ENCODE results near the gene MMP25. TPM values are rescaled to one million over a fixed set of nuclear protein-coding genes. Genes with fewer than 3 reads are reported as not detected.

The MMP25 gene
- total RNA-seq, 4 donors from 2014 or later: 1.2 to 38.8 (median 2.2) TPM

DNA sequence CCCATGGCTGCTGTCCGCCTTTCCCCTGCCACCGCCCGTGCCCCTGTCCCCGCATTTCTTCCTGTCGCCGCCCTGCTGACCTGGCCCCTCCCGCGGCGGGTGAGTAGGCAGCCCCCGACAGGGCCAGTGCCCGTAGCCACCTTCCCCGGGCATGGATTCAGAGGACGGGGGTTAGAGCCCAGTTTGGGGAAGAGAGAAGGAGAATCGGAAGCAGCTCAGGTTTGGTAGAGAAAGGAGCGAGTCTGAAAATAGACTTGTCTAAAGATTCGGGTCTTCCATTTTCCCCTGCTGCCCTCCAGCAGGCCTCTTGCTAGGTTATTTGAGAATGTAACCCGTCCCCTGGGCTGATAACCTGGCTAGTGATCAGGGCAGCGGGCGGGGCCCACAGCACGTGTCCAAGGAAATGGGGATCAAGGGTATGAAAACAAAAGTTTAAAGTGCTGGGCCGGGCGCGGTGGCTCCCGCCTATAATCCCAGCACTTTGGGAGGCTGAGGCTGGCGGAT lies 41.5 kb upstream of the MMP25 start:
- ATAC-seq (ENCODE audit: low FRiP score) (no peak), DNase-seq (ENCODE audit: low spot score) (no peak)
- TF ChIP-seq, protein P1, sequence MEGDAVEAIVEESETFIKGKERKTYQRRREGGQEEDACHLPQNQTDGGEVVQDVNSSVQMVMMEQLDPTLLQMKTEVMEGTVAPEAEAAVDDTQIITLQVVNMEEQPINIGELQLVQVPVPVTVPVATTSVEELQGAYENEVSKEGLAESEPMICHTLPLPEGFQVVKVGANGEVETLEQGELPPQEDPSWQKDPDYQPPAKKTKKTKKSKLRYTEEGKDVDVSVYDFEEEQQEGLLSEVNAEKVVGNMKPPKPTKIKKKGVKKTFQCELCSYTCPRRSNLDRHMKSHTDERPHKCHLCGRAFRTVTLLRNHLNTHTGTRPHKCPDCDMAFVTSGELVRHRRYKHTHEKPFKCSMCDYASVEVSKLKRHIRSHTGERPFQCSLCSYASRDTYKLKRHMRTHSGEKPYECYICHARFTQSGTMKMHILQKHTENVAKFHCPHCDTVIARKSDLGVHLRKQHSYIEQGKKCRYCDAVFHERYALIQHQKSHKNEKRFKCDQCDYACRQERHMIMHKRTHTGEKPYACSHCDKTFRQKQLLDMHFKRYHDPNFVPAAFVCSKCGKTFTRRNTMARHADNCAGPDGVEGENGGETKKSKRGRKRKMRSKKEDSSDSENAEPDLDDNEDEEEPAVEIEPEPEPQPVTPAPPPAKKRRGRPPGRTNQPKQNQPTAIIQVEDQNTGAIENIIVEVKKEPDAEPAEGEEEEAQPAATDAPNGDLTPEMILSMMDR (IDR thresholded peaks at IDR 0.05): no peak

DNA sequence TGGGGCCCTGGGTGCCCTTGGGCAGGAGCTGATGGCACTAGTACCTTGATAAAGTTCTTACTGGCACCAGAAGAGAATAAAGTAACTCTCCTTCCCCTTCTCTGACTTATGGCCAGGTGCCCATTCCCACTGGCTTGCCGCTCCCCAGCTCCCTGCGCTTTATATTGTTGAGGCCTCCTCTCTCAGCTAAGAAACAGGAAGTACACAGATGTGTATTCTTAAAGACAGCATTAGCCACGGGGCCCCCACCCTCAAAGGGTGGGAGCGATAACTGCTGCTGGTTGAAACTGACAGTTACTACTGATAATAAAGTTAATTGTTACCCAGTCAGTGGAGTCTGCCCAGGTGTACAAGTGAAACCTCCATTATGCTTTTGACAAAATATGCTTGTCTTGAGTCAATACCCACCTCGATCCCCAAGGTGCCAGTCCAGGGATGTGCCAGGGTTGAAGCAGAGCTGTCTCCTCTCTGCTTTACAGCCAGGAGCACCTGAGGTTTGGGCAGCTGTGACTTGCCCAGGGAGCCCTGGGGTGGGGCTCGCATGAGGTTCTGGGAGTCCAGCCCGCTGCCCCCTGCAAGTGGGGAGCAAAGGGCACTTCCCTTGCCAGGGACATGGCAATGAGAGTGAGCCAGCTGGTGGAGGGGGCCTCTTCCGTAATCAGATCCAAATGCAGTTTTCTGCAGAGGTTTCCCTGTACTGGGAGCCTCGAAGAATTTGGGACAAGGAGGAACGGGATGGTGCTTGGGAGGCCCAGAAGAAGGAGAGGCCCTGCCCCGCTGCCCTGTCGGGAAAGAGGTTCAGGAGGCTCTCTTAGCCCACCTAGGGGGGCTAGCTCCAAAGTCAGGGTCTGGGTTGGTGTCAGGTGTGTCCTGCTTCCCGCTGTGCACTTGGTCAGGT lies 39.1 kb upstream of the MMP25 start:
- DNase-seq (ENCODE audit: low spot score): no peak
- ATAC-seq (ENCODE audit: low FRiP score): no peak
- TF ChIP-seq, protein P1 (IDR thresholded peaks at IDR 0.05): no peak

DNA sequence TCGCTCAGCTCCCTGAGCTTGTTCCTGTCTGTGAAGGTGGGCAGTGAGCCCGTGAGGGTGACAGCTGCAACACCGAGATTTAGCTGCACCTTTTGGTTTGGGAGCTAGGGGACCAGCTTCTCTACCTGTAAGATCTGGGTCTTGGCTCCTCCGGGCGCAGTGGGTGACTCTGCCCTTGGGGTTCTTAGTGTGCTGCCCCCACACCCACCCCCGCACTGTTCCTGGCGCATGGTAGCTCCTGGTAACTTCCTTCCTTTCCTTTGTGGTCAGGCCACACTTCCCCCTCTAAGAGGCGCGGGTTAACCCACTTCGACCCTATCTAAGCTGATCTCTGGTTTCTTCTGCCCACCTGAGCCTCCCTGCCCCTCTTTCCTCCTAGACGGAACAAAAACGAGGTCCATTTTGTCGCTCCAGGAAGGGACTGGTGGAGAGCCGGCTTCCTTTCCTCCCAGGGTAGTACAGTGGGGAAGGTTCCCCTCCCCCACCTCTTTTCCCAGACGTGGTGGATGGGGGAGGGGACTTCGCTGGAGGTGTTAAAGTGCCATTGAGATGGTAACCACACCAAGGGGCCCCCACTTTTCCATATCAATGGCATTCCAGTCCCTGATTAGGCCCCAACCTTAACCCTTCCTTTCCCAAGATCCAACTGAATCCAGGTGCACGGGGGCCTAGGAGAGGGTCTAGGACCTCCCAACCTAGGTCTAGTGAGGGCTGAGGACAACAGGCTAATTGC lies 38.2 kb upstream of the MMP25 start:
- ATAC-seq (ENCODE audit: low FRiP score) (no peak), DNase-seq (ENCODE audit: low spot score) (no peak)
- TF ChIP-seq, protein P1 (IDR thresholded peaks at IDR 0.05): no peak

DNA sequence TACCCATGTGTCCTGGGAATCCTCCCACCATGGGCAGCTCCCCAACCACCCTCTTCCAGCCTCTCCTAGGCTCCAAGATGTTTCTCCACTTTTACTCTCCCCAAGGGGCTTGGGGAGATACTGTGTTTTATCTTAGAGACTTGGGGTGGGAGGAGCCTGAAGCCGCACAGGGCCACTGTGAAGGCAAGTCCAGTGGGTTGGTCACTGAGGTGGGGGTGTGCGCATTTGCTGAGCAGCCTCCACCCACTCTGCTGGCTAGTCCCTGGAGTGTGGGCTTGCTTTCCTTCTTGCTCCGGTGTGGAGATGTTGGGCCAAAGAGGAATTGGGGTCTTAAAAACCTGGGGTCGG lies 37.7 kb upstream of the MMP25 start:
- no peak for DNase-seq (ENCODE audit: low spot score)
- no peak for ATAC-seq (ENCODE audit: low FRiP score)
- TF ChIP-seq, protein P1 (IDR thresholded peaks at IDR 0.05): no peak

DNA sequence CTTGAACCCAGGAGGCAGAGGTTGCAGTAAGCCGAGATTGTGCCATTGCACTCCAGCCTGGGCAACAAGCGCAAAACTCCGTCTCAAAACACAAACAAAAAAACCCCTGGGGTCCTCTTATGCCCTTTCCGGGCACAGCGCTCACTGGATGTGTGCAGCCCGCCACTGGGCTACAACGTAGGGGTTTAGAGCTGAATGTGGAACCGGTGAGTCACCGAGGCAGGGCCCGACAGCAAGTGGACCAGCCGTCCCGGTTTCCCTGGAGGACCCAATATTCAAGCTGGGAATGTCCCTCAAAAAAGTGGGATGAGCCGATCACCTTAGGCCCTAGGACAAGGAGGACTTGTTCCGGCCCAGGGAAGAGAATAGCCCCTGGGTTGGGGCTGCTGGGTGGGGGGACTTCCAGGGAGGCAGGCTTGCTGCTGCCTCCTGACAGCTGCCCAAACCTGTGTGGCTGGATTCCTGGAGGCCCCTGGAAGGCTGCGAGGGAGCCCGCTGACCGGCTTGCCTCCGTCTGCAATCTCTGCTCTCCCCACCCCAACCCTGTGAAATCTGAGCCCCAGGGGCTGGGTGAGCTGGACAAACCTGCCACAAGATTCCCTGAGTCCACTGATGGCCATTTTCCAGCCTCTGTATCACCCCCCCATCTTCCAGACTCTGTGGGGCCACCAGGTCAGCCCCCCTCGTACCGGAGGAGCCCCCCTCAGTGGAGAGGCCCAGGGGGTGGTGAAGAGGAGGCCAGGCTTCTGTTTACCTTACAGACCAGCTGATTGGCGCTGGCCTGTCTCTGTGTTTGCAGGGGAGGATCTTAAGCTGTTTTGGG lies 36.6 kb upstream of the MMP25 start:
- DNase-seq (ENCODE audit: low spot score) (no peak), ATAC-seq (ENCODE audit: low FRiP score) (no peak)
- TF ChIP-seq, protein P1 (IDR thresholded peaks at IDR 0.05): no peak

DNA sequence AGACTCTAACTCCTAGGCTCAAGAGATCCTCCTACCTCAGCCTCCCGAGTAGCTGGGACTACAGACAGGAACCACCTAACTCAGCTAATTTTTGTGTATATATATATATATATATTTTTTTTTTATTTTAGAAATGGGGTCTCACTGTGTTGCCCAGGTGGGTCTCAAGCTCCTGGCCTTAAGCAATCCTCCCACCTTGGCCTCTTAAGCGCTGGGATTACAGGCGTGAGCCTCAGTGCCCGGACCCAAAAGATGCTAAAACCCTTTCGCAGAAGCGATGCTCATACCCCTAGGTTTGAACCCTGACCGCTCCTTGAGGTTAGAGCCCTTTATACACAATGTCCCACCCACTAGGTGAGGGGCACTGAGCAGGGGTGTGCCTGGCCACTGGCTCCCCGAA lies 35.9 kb upstream of the MMP25 start:
- no peak for ATAC-seq (ENCODE audit: low FRiP score)
- TF ChIP-seq, protein P1 (IDR thresholded peaks at IDR 0.05): no peak

More for the DNA sequence above, 35.9 kb upstream of the MMP25 start:
- DNase-seq (ENCODE audit: low spot score): no peak

Data from omental fat pad (tissue), 4 donors.